ENCODE measurements around the gene NELL1. TPM values are rescaled to one million over a fixed set of nuclear protein-coding genes. Genes with fewer than 3 reads are reported as not detected.

The NELL1 gene
- total RNA-seq, 2 experiments from 2014 or later, result not detected

GRCh38 chr11:20966489-20966888 is 297.1 kb downstream of the NELL1 start:
- ATAC-seq, result no peak
- CTCF ChIA-PET, result no interaction called here
- Mint-ChIP-seq H3K4me3 (no peak overlapping the region), H3K27ac (no peak overlapping the region), H3K9me3 (peaks cover 2% of the 10 kb centered on the region), H3K36me3 (ENCODE audit: low read depth) (no peaks in the 10 kb centered on the region), H3K4me1 (ENCODE audit: low read depth) (no peaks in the 10 kb centered on the region), H3K27me3 (no peaks in the 10 kb centered on the region)
- intact Hi-C loops (cut with micrococcal nuclease), result no loop called here
- POLR2A ChIA-PET, result no interaction called here
- DNase-seq, result no peak
- TF ChIP-seq, protein P1, sequence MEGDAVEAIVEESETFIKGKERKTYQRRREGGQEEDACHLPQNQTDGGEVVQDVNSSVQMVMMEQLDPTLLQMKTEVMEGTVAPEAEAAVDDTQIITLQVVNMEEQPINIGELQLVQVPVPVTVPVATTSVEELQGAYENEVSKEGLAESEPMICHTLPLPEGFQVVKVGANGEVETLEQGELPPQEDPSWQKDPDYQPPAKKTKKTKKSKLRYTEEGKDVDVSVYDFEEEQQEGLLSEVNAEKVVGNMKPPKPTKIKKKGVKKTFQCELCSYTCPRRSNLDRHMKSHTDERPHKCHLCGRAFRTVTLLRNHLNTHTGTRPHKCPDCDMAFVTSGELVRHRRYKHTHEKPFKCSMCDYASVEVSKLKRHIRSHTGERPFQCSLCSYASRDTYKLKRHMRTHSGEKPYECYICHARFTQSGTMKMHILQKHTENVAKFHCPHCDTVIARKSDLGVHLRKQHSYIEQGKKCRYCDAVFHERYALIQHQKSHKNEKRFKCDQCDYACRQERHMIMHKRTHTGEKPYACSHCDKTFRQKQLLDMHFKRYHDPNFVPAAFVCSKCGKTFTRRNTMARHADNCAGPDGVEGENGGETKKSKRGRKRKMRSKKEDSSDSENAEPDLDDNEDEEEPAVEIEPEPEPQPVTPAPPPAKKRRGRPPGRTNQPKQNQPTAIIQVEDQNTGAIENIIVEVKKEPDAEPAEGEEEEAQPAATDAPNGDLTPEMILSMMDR (IDR thresholded peaks at IDR 0.05), result no peak

DNA sequence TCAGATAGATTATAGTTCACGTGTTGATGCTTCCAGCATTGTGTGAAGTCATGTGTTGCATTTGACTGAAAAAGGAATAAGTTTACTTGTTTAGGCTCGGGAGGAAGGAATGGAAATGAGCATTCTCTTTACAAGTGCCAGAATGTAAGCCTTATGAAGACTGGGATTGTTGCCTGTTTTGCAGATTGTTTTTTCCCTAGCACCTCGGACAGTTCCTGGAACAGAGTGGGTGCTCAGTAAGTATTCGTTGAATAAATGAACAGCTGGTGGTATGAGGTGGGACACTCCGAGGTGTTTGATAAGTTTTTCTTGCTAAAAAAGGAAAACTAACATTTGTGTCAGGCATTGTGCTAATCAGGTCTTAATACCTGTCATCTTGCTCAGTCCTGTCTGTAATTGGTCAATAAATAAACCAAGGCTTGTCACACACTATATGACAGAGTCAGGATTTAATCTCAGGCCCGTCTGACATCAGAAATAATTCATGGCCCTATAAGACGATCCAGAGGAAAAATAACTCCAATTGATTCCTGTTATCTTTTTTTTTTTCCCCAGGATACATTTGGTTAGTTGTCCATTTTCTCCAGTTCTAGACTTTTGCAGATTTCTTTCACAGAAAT is 304.7 kb downstream of the NELL1 start:
- Mint-ChIP-seq H3K27ac (no peak overlapping the region), H3K27me3 (no peaks in the 10 kb centered on the region), H3K9me3 (no peaks in the 10 kb centered on the region), H3K4me3 (no peak overlapping the region), H3K4me1 (ENCODE audit: low read depth) (no peaks in the 10 kb centered on the region), H3K36me3 (ENCODE audit: low read depth) (no peaks in the 10 kb centered on the region)
- TF ChIP-seq, protein P1 (IDR thresholded peaks at IDR 0.05), result no peak
- ATAC-seq (no peak), DNase-seq (no peak)
- intact Hi-C loops (cut with micrococcal nuclease), result no loop called here
- ChIA-PET CTCF (no interaction called here), POLR2A (no interaction called here)

- TF ChIP-seq, protein P1 (IDR thresholded peaks at IDR 0.05), result no peak
- Mint-ChIP-seq H3K4me3 (no peak overlapping the region), H3K27ac (no peak overlapping the region), H3K4me1 (ENCODE audit: low read depth) (no peaks in the 10 kb centered on the region), H3K27me3 (no peaks in the 10 kb centered on the region), H3K36me3 (ENCODE audit: low read depth) (no peaks in the 10 kb centered on the region), H3K9me3 (no peaks in the 10 kb centered on the region)
- DNase-seq (no peak), ATAC-seq (no peak)
- intact Hi-C loops (cut with micrococcal nuclease), result no loop called here
- ChIA-PET POLR2A (no interaction called here), CTCF (no interaction called here)
Measured at GRCh38 chr11:20980736-20981135, 311.4 kb downstream of the NELL1 start.

GRCh38 chr11:20990447-20990846 is 321.1 kb downstream of the NELL1 start:
- Mint-ChIP-seq H3K4me1 (ENCODE audit: low read depth) (no peaks in the 10 kb centered on the region), H3K27ac (no peak overlapping the region), H3K9me3 (peaks cover 5% of the 10 kb centered on the region), H3K36me3 (ENCODE audit: low read depth) (no peaks in the 10 kb centered on the region), H3K27me3 (no peaks in the 10 kb centered on the region), H3K4me3 (no peak overlapping the region)
- no peak for DNase-seq
- intact Hi-C loops (cut with micrococcal nuclease), result no loop called here
- TF ChIP-seq, protein P1 (IDR thresholded peaks at IDR 0.05), result no peak
- no peak for ATAC-seq
- ChIA-PET CTCF (no interaction called here), POLR2A (no interaction called here)

DNA sequence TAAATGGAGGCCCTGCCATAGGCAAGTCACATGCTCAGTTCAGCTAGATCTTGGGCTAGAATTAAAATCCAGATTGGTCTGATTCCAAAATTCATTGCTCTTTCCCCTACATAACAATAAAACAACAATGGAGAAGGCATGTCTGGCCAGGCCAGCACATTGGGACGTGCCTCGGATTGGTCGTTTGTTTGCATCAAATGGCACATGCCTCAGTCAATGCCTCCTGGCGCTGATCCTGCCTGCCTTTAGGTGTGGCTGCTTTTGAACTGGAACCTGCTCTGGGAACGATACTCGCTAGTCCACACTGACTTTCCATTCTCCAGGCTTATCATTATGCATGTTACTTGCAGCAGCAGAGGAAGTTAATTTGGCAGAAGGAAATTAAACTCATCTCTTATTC is 322.1 kb downstream of the NELL1 start:
- peaks cover 5% of the 10 kb centered on the region for H3K9me3 Mint-ChIP-seq
- no peaks in the 10 kb centered on the region for H3K4me1 Mint-ChIP-seq (ENCODE audit: low read depth)
- intact Hi-C loops (cut with micrococcal nuclease), result no loop called here
- H3K27me3 Mint-ChIP-seq, result no peaks in the 10 kb centered on the region
- H3K36me3 Mint-ChIP-seq (ENCODE audit: low read depth), result no peaks in the 10 kb centered on the region
- DNase-seq (no peak), ATAC-seq (no peak)
- no peak overlapping the region for H3K27ac Mint-ChIP-seq
- TF ChIP-seq, protein P1 (IDR thresholded peaks at IDR 0.05), result no peak
- H3K4me3 Mint-ChIP-seq, result no peak overlapping the region
- ChIA-PET POLR2A (no interaction called here), CTCF (no interaction called here)
